Liver (tissue), 9 donors: Measurements from ENCODE around the gene ITGB6. TPM values are rescaled to one million over a fixed set of nuclear protein-coding genes. Genes with fewer than 3 reads are reported as not detected.
"Not testable (repeated sequence)": the region's sequence is repeated elsewhere in the genome, so short reads cannot be mapped to it uniquely, and the experiment has no call there.

Experiments used
- DNase-seq: peaks from one replicate; pipeline ENCODE4 v3.0.0-alpha.2; 2017; ENCODE audit warnings: low spot score
- H3K27ac ChIP-seq, 2 donors: one replicate each; pipeline ENCODE4 v1.7.0; 2013; ENCODE audit warnings: inconsistent platforms in 2 of 2, low read length in 2 of 2, control low read depth in 1 of 2, low read depth in 1 of 2, mild to moderate bottlenecking in 1 of 2
- H3K27me3 ChIP-seq, 4 donors: one replicate each; pipeline versions ENCODE4 v1.6.1 to v1.7.0; 2013; ENCODE audit warnings: low read length in 3 of 4, inconsistent platforms in 1 of 4, mild to moderate bottlenecking in 1 of 4, moderate library complexity in 1 of 4; ENCODE audit not compliant: control insufficient read depth in 4 of 4, insufficient read depth in 4 of 4
- H3K36me3 ChIP-seq, 4 donors: one replicate each; pipeline versions ENCODE4 v1.6.1 to v1.7.0; 2013; ENCODE audit warnings: low read length in 3 of 4, mild to moderate bottlenecking in 3 of 4, low read depth in 1 of 4, moderate library complexity in 1 of 4; ENCODE audit not compliant: control insufficient read depth in 4 of 4, insufficient read depth in 3 of 4
- H3K4me1 ChIP-seq, 4 donors: one replicate each; pipeline versions ENCODE4 v1.6.1 to v1.7.0; 2013; ENCODE audit warnings: low read length in 3 of 4, mild to moderate bottlenecking in 3 of 4, moderate library complexity in 1 of 4; ENCODE audit not compliant: control insufficient read depth in 4 of 4, insufficient read depth in 4 of 4
- H3K4me3 ChIP-seq, 3 donors: one replicate each; pipeline versions ENCODE4 v1.6.1 to v1.7.0; 2013; ENCODE audit warnings: low read length in 3 of 3, control low read depth in 1 of 3, low read depth in 1 of 3, mild to moderate bottlenecking in 1 of 3
- H3K9ac ChIP-seq, 2 donors: one replicate each; pipeline ENCODE4 v1.7.0; 2013; ENCODE audit warnings: low read length in 2 of 2, mild to moderate bottlenecking in 2 of 2, moderate library complexity in 2 of 2, control low read depth in 1 of 2, low read depth in 1 of 2
- H3K9me3 ChIP-seq, 4 donors: one replicate each; pipeline versions ENCODE4 v1.6.1 to v1.7.0; 2013; ENCODE audit warnings: low read length in 3 of 4; ENCODE audit not compliant: control insufficient read depth in 4 of 4
- ATF3 ChIP-seq: IDR thresholded peaks from 2 replicates; pipeline ENCODE4 v1.6.1; 2016; ENCODE audit warnings: antibody characterized with exemption
- CTCF ChIP-seq: fragments of 150-350 bp; IDR thresholded peaks from 2 replicates; pipeline ENCODE4 v1.5.1; 2017; ENCODE audit warnings: improper control_type of control experiment, low read depth, low read length; ENCODE audit not compliant: missing input control
- EGR1 ChIP-seq, 2 donors: IDR thresholded peaks; 2 replicates each; pipeline ENCODE4 v1.6.1; 2016 to 2018; ENCODE audit warnings: antibody characterized with exemption in 2 of 2, low read depth in 2 of 2
- FOXA2 ChIP-seq: IDR thresholded peaks from 2 replicates; pipeline ENCODE4 v1.6.1; 2016; ENCODE audit warnings: antibody characterized with exemption
- GABPA ChIP-seq, 2 donors: IDR thresholded peaks in 1 of 2; conservative IDR thresholded peaks in 1 of 2; 2 replicates each; pipeline ENCODE4 v1.6.1; 2016; ENCODE audit warnings: antibody characterized with exemption in 2 of 2, mild to moderate bottlenecking in 1 of 2, moderate library complexity in 1 of 2
- HNF4A ChIP-seq, 2 donors: conservative IDR thresholded peaks; 2 replicates each; pipeline ENCODE4 v1.6.1; 2016; ENCODE audit warnings: antibody characterized with exemption in 2 of 2, mild to moderate bottlenecking in 2 of 2
- HNF4G ChIP-seq: IDR thresholded peaks from 2 replicates; pipeline ENCODE4 v1.6.1; 2016; ENCODE audit warnings: antibody characterized with exemption
- JUND ChIP-seq, 2 donors: IDR thresholded peaks; 2 replicates each; pipeline ENCODE4 v1.6.1; 2016; ENCODE audit warnings: antibody characterized with exemption in 2 of 2
- MAX ChIP-seq: IDR thresholded peaks from 2 replicates; pipeline ENCODE4 v1.6.1; 2016; ENCODE audit warnings: antibody characterized with exemption
- NR2F2 ChIP-seq: IDR thresholded peaks from 2 replicates; pipeline ENCODE4 v1.6.1; 2016; ENCODE audit warnings: antibody characterized with exemption
- RAD21 ChIP-seq, 2 donors: IDR thresholded peaks; 2 replicates each; pipeline ENCODE4 v1.6.1; 2016; ENCODE audit warnings: antibody characterized with exemption in 2 of 2, mild to moderate bottlenecking in 2 of 2
- REST ChIP-seq: IDR thresholded peaks from 2 replicates; pipeline ENCODE4 v1.6.1; 2016; ENCODE audit warnings: antibody characterized with exemption, mild to moderate bottlenecking
- RXRA ChIP-seq, 2 donors: IDR thresholded peaks; 2 replicates each; pipeline ENCODE4 v1.6.1; 2017 to 2018; ENCODE audit warnings: antibody characterized with exemption in 2 of 2, mild to moderate bottlenecking in 1 of 2
- SP1 ChIP-seq: IDR thresholded peaks from 2 replicates; pipeline ENCODE4 v1.6.1; 2018; ENCODE audit warnings: antibody characterized with exemption, mild to moderate bottlenecking
- TAF1 ChIP-seq: conservative IDR thresholded peaks from 2 replicates; pipeline ENCODE4 v1.6.1; 2016; ENCODE audit warnings: antibody characterized with exemption, mild to moderate bottlenecking
- YY1 ChIP-seq: IDR thresholded peaks from 2 replicates; pipeline ENCODE4 v1.6.1; 2016; ENCODE audit warnings: antibody characterized with exemption, mild to moderate bottlenecking
- ZBTB33 ChIP-seq: IDR thresholded peaks from 2 replicates; pipeline ENCODE4 v1.6.1; 2016; ENCODE audit warnings: antibody characterized with exemption
- WGBS: extraction: QIAGEN DNeasy Blood & Tissue Kit; methylation state at CpG from one replicate; pipeline ENCODE4 v1.1.7; 2013; 5-methylcytosine and 5-hydroxymethylcytosine counted together
- polyA plus RNA-seq, 2 donors: library from polyadenylated mRNA; stranded (reverse) in 1 of 2; unstranded in 1 of 2; fragments of 200-250 nt in 1 of 2; fragments of >200 nt in 1 of 2; fragmentation: Nextera tagmentation in 1 of 2; extraction: Ambion mirVana in 1 of 2; gene quantifications; one replicate each; pipeline versions ENCODE4 v1.2.1 to v1.2.3, GENCODE V29; 2013 to 2015
- total RNA-seq, 2 donors: library from RNA; depleted of rRNA; stranded (reverse); fragments of >200 nt; gene quantifications; one replicate each; pipeline ENCODE4 v1.2.3, GENCODE V29; 2014
- donor health status: healthy.
- donor health status: healthy.
- donor health status: healthy.
- donor health status: healthy.
- donor health status: healthy.

The ITGB6 gene
- total and polyA plus RNA-seq, 4 donors: 0.03 to 0.10 (median 0.08) TPM; not detected in 1

- not testable (repeated sequence) for H3K27ac ChIP-seq, H3K27me3 ChIP-seq, H3K4me3 ChIP-seq, H3K9me3 ChIP-seq, H3K4me1 ChIP-seq, H3K9ac ChIP-seq, H3K36me3 ChIP-seq, DNase-seq
- WGBS: 62% methylated on average over 8 of the region's 8 CpGs
Observed at GRCh38 chr2:160148419-160148818, 51.7 kb downstream of the ITGB6 start.

- no peak for DNase-seq
- 89% methylated on average over 2 of the region's 2 CpGs for WGBS
- Histone ChIP-seq H3K9ac (no peak overlapping the region), H3K27ac (no peak overlapping the region), H3K9me3 (no peaks in the 10 kb centered on the region), H3K27me3 (peaks cover 0 to 8% (median 0%) of the 10 kb centered on the region in 4 donors), H3K36me3 (no peaks in the 10 kb centered on the region), H3K4me1 (no peaks in the 10 kb centered on the region), H3K4me3 (no peak overlapping the region)
- TF ChIP-seq TAF1 (no peak), YY1 (no peak), JUND (IDR thresholded peaks at IDR 0.05) (no peak), RXRA (IDR thresholded peaks at IDR 0.05) (no peak), HNF4G (no peak), EGR1 (IDR thresholded peaks at IDR 0.05; ENCODE audit: low read depth in 2 of 2) (no peak), RAD21 (IDR thresholded peaks at IDR 0.05) (no peak), GABPA (IDR thresholded peaks at IDR 0.05 in 1 of 2, conservative IDR thresholded peaks at IDR 0.05 in 1 of 2) (no peak), NR2F2 (no peak), REST (no peak), HNF4A (conservative IDR thresholded peaks at IDR 0.05) (no peak), SP1 (no peak), MAX (no peak), ATF3 (no peak), ZBTB33 (no peak), FOXA2 (no peak), CTCF (no peak)
Observed at GRCh38 chr2:160145471-160145870, 54.6 kb downstream of the ITGB6 start.
